HG03159 (cell line): ENCODE results near the gene SCAF8.

Experiments
- ATAC-seq: cut with Tn5 transposase; IDR thresholded peaks from one replicate; pipeline ENCODE4 v1.9.1; 2021; ENCODE audit warnings: mild to moderate bottlenecking, moderate library complexity; ENCODE audit not compliant: unreplicated experiment

The SCAF8 gene

GRCh38 chr6:154876486-154877280, 143.5 kb downstream of the SCAF8 start:
- ATAC-seq = no peak

DNA sequence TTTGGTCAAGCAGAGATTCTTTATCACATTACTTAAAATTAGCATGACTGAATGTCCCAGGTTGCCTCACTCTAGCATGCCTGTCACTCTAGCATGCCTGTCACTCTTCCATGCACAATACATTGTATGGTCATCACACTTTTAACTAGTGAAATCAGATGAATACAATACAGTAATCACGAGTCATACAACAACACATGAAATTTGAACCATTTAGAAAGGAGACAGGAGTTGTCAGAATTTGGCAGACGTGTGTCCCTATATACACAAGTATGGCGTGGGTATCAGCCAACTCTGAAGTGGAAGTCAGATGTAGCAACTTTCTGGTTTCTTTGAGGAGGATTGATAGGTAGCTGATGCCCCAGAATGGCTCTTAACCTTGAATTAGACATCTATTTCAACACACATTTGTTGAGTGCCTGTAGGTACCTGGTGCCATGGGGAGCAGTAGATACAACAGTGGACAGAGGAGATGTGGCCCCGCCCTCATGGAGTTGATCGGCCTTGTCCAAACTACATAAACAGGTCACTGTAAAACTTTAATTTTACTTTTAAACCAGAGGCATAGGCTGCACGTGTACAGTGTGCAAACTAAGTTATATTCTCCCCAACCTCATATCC, 145.8 kb downstream of the SCAF8 start:
- no peak for ATAC-seq

DNA sequence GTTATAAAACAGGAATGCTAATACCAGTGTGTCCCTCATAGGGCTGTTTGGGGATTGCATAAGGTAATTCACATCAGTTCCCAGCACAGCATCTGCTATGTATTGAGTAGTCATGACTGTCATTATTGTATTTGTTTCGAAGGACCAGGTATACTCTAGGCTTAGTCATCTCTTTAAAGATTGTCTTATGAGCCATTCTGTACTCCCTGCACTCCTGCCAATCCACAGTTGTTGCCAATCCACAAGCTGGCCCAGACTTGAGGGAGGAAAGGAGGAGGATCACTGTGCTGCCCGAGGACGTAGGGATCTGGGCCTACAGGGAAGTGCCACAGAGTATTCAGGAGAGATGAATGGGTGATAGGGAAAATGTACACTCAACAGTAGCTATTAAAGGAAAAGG, 148.9 kb downstream of the SCAF8 start:
- ATAC-seq = no peak
